Keratinocyte (primary cell): ENCODE measurements around the gene TARS3. TPM values are rescaled to one million over a fixed set of nuclear protein-coding genes. Genes with fewer than 3 reads are reported as not detected.

ENCODE experiments used
- DNase-seq: peaks from one replicate; pipeline ENCODE4 v3.0.0-alpha.2; 2011; ENCODE audit warnings: low read depth, missing footprints, low spot score
- FAIRE-seq: peaks from 2 replicates; lab custom pipeline; 2011; peaks lifted over from hg19 to GRCh38; lab: Jason Lieb, UNC
- H2AFZ ChIP-seq: 2 replicates; pipeline ENCODE4 v1.6.0; 2012; ENCODE audit warnings: low read length, control low read depth, inconsistent platforms; ENCODE audit not compliant: control insufficient read depth
- H3K27ac ChIP-seq: 2 replicates; pipeline ENCODE4 v1.5.1; 2011; ENCODE audit warnings: low read length; ENCODE audit not compliant: control insufficient read depth, insufficient read depth
- H3K27me3 ChIP-seq: 3 replicates; pipeline ENCODE4 v1.6.0; 2011; ENCODE audit warnings: low read length; ENCODE audit not compliant: control insufficient read depth, insufficient read depth; ENCODE audit errors: extremely low read depth
- H3K36me3 ChIP-seq, 2 experiments: 2 replicates in 1 of 2; 3 replicates in 1 of 2; pipeline ENCODE4 v1.5.1; 2011; ENCODE audit warnings: low read length in 2 of 2, mild to moderate bottlenecking in 1 of 2; ENCODE audit not compliant: control insufficient read depth in 2 of 2, insufficient read depth in 2 of 2; ENCODE audit errors: extremely low read depth in 1 of 2
- H3K4me1 ChIP-seq: 3 replicates; pipeline ENCODE4 v1.5.1; 2011; ENCODE audit warnings: low read length; ENCODE audit not compliant: control insufficient read depth, insufficient read depth; ENCODE audit errors: extremely low read depth
- H3K4me2 ChIP-seq: 3 replicates; pipeline ENCODE4 v1.6.0; 2011; ENCODE audit warnings: low read depth, low read length; ENCODE audit not compliant: control insufficient read depth, insufficient read depth; ENCODE audit errors: extremely low read depth
- H3K4me3 ChIP-seq, 3 experiments: fragments of 200-600 bp in 1 of 3; sonication (generic) in 1 of 3; 2 replicates in 2 of 3; 3 replicates in 1 of 3; pipeline ENCODE4 v1.5.1; 2011 to 2016; ENCODE audit warnings: low read length in 3 of 3, mild to moderate bottlenecking in 3 of 3, control low read depth in 2 of 3, inconsistent platforms in 1 of 3, low read depth in 1 of 3, mixed read lengths in 1 of 3, mixed run types in 1 of 3, moderate library complexity in 1 of 3; ENCODE audit not compliant: control insufficient read depth in 2 of 3, insufficient read depth in 2 of 3; ENCODE audit errors: extremely low read depth in 1 of 3
- H3K79me2 ChIP-seq: 2 replicates; pipeline ENCODE4 v1.6.0; 2012; ENCODE audit warnings: low read length; ENCODE audit not compliant: control insufficient read depth, insufficient read depth
- H3K9ac ChIP-seq: 3 replicates; pipeline ENCODE4 v1.6.0; 2011; ENCODE audit warnings: low read length; ENCODE audit not compliant: control insufficient read depth, insufficient read depth; ENCODE audit errors: extremely low read depth
- H3K9me1 ChIP-seq: 3 replicates; pipeline ENCODE4 v1.6.0; 2011; ENCODE audit warnings: low read length; ENCODE audit not compliant: control insufficient read depth, insufficient read depth; ENCODE audit errors: extremely low read depth
- H3K9me3 ChIP-seq: 2 replicates; pipeline ENCODE4 v1.5.1; 2012; ENCODE audit warnings: low read depth, low read length; ENCODE audit not compliant: control insufficient read depth
- H4K20me1 ChIP-seq: 3 replicates; pipeline ENCODE4 v1.6.0; 2011; ENCODE audit warnings: low read length; ENCODE audit not compliant: control insufficient read depth, insufficient read depth; ENCODE audit errors: extremely low read depth
- EZH2 ChIP-seq: IDR thresholded peaks from one replicate; pipeline ENCODE4 v1.6.1; 2012; ENCODE audit warnings: inconsistent platforms, mild to moderate bottlenecking, low read length, moderate library complexity
- dilution Hi-C: fragments of 300-500 bp; cut with MboI; formaldehyde crosslinking; loops from one replicate; pipeline ENCODE4 v1.7.0; 2020; ENCODE audit warnings: low sequenced_read_pairs; ENCODE audit not compliant: extremely low pct_ligation_motif_present
- polyA plus RNA-seq, 5 experiments: library from polyadenylated mRNA; depleted of rRNA in 3 of 5; stranded (reverse) in 3 of 5; stranded (forward) in 1 of 5; unstranded in 1 of 5; fragments of >200 nt; gene quantifications; 1 replicate in 1 of 5; 2 replicates in 3 of 5; 3 replicates in 1 of 5; pipeline versions ENCODE4 v1.2.1 to v1.2.3, GENCODE V29; 2011 to 2012; ENCODE audit warnings: missing spikeins in 2 of 5, low read depth in 1 of 5, low replicate concordance in 1 of 5
- TF ChIP-seq, protein P1 (sequence below), 3 experiments: IDR thresholded peaks in 1 of 3; conservative IDR thresholded peaks in 1 of 3; optimal IDR thresholded peaks in 1 of 3; 2 replicates in 2 of 3; 3 replicates in 1 of 3; pipeline versions ENCODE3 to v1.5.1; 2011; ENCODE audit warnings: low read length in 3 of 3, mild to moderate bottlenecking in 3 of 3, moderate library complexity in 2 of 3, control low read depth in 1 of 3, inconsistent platforms in 1 of 3; ENCODE audit not compliant: insufficient read depth in 2 of 3; ENCODE audit errors: extremely low read depth in 1 of 3

The TARS3 gene
- polyA plus RNA-seq, 1 donor (not counting 4 experiments of a cell fraction or from before 2014, with no cell fraction given), result 3.9 TPM

DNA sequence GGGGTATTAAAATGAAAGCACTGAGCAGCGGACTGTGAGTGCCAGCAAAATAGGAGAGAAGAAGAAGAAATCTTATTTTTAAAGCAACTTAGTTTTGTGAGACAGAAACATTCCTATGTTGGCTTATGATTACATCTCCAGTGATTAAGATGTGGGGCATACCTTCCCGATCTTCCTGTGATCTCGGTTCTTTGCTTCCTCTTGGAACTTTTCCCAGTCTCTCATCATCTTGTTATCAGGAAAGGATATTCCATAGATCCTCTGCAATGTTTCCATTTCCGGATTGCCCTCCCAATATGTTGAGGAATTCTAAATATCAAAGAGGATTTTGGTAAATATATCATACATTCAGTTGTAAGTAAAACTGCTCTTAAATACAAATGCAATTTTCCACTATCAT lies 22.2 kb downstream of the TARS3 start:
- DNase-seq (no peak), FAIRE-seq (no peak)
- Histone ChIP-seq H4K20me1 (no peaks in the 10 kb centered on the region), H3K9ac (no peak overlapping the region), H3K27me3 (no peaks in the 10 kb centered on the region), H3K9me1 (no peaks in the 10 kb centered on the region), H3K4me2 (no peak overlapping the region), H2AFZ (no peak overlapping the region), H3K27ac (no peak overlapping the region), H3K9me3 (no peaks in the 10 kb centered on the region), H3K4me3 (no peak overlapping the region), H3K4me1 (peaks cover 5% of the 10 kb centered on the region), H3K79me2 (no peaks in the 10 kb centered on the region), H3K36me3 (peaks cover 6% of the 10 kb centered on the region in 2 experiments)
- TF ChIP-seq, protein P1, sequence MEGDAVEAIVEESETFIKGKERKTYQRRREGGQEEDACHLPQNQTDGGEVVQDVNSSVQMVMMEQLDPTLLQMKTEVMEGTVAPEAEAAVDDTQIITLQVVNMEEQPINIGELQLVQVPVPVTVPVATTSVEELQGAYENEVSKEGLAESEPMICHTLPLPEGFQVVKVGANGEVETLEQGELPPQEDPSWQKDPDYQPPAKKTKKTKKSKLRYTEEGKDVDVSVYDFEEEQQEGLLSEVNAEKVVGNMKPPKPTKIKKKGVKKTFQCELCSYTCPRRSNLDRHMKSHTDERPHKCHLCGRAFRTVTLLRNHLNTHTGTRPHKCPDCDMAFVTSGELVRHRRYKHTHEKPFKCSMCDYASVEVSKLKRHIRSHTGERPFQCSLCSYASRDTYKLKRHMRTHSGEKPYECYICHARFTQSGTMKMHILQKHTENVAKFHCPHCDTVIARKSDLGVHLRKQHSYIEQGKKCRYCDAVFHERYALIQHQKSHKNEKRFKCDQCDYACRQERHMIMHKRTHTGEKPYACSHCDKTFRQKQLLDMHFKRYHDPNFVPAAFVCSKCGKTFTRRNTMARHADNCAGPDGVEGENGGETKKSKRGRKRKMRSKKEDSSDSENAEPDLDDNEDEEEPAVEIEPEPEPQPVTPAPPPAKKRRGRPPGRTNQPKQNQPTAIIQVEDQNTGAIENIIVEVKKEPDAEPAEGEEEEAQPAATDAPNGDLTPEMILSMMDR (optimal IDR thresholded peaks at IDR 0.05 in 1 of 3, IDR thresholded peaks at IDR 0.05 in 1 of 3, conservative IDR thresholded peaks at IDR 0.05 in 1 of 3; ENCODE audit: extremely low read depth in 1 of 3, insufficient read depth in 2 of 3, low read length in 3 of 3), result no peak
- no peak for TF ChIP-seq EZH2
- dilution Hi-C loops, result no loop called here

DNA sequence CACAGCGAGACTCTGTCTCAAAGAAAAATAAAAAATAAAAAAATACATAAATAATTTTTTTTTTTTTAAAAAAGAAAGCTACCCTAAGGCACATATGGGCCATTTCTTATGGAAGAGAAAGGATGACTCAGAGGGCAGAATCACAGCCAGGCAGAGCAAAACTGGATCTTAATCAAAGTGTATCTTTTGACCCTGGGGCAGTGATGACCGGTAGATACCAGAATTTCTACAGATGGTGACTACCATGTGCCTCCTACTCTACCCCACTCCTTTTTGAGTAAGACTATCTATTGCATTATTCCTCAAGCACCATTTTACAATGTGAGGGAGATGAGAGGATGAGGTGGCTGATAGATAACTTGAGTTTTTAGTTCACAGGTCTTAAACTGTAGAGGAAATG lies 26.0 kb downstream of the TARS3 start:
- TF ChIP-seq, protein P1 (optimal IDR thresholded peaks at IDR 0.05 in 1 of 3, IDR thresholded peaks at IDR 0.05 in 1 of 3, conservative IDR thresholded peaks at IDR 0.05 in 1 of 3; ENCODE audit: extremely low read depth in 1 of 3, insufficient read depth in 2 of 3, low read length in 3 of 3), result no peak
- no peak for TF ChIP-seq EZH2
- no peaks in the 10 kb centered on the region for H3K79me2 ChIP-seq
- H3K27me3 ChIP-seq, result no peaks in the 10 kb centered on the region
- no peaks in the 10 kb centered on the region for H3K9me3 ChIP-seq
- H2AFZ ChIP-seq, result no peak overlapping the region
- no peak overlapping the region for H3K27ac ChIP-seq
- H3K9me1 ChIP-seq, result no peaks in the 10 kb centered on the region
- H3K9ac ChIP-seq, result no peak overlapping the region
- H3K4me2 ChIP-seq, result no peak overlapping the region
- no peak overlapping the region for H3K4me3 ChIP-seq
- no peaks in the 10 kb centered on the region for H4K20me1 ChIP-seq
- peaks cover 11% of the 10 kb centered on the region for H3K4me1 ChIP-seq
- no peak for DNase-seq
- dilution Hi-C loops, result no loop called here
- no peak for FAIRE-seq
- H3K36me3 ChIP-seq, result peaks cover 6 to 11% of the 10 kb centered on the region in 2 experiments
